HepG2 (cell line): ENCODE results near the gene CITED4. TPM values are rescaled to one million over a fixed set of nuclear protein-coding genes. Genes with fewer than 3 reads are reported as not detected.

ENCODE experiments used
- ATAC-seq: fragments of 200-7000 bp; cut with Tn5 transposase; 3 replicates; pipeline ENCODE4 v1.9.1; 2020; ENCODE audit warnings: mild to moderate bottlenecking, moderate library complexity
- BruUV-seq: library from RNA; stranded (reverse); fragments of 400-500 nt; replicated peaks from 2 replicates; lab custom pipeline; 2021; lab: Mats Ljungman, UMichigan
- CTCF ChIA-PET: fragments of 300-600 bp; formaldehyde crosslinking; extraction: SDS; loops from one replicate; lab custom pipeline; 2021; ENCODE audit warnings: low total read pairs, inconsistent platforms, low intra/inter-chr PET ratio; lab: Yijun Ruan, JAX
- POLR2A ChIA-PET: fragments of 350-600 bp; sonication (Branson Sonifier 250); formaldehyde crosslinking; loops from one replicate; lab custom pipeline; 2020; ENCODE audit warnings: antibody characterized with exemption, inconsistent platforms; lab: Yijun Ruan, JAX
- DNase-seq: peaks from one replicate; pipeline ENCODE4 v3.0.0-alpha.2; 2015; ENCODE audit warnings: low spot score
- FAIRE-seq: peaks from 3 replicates; lab custom pipeline; 2011; peaks lifted over from hg19 to GRCh38; lab: Jason Lieb, UNC
- H2AFZ ChIP-seq: one replicate; pipeline ENCODE4 v1.6.1; 2011; ENCODE audit warnings: low read length, inconsistent platforms
- H3K27ac ChIP-seq: fragments of 300-600 bp; 3 replicates; pipeline ENCODE4 v1.8.0; 2011; ENCODE audit warnings: mixed run types, mild to moderate bottlenecking, mixed read lengths, low read length, inconsistent platforms; ENCODE audit not compliant: insufficient read depth; ENCODE audit errors: extremely low read length
- H3K27me3 ChIP-seq, 2 experiments: fragments of 200-600 bp in 1 of 2; 2 replicates in 1 of 2; 3 replicates in 1 of 2; pipeline versions ENCODE4 v1.6.0 to v1.8.0; 2011; ENCODE audit warnings: low read length in 2 of 2, mild to moderate bottlenecking in 2 of 2, moderate library complexity in 2 of 2, inconsistent platforms in 1 of 2; ENCODE audit not compliant: insufficient read depth in 2 of 2, control insufficient read depth in 1 of 2
- H3K36me3 ChIP-seq, 2 experiments: fragments of 200-600 bp in 1 of 2; replicated peaks in 1 of 2; 2 replicates in 1 of 2; 3 replicates in 1 of 2; pipeline versions ENCODE4 v1.5.1 to v1.8.0; 2011; ENCODE audit warnings: low read length in 2 of 2, inconsistent platforms in 1 of 2; ENCODE audit not compliant: insufficient read depth in 2 of 2, control insufficient read depth in 1 of 2
- H3K4me1 ChIP-seq: 2 replicates; pipeline ENCODE4 v1.5.1; 2012; ENCODE audit warnings: low read length, inconsistent platforms; ENCODE audit not compliant: insufficient read depth
- H3K4me2 ChIP-seq: 2 replicates; pipeline ENCODE4 v1.6.0; 2011; ENCODE audit warnings: low read depth, low read length, inconsistent platforms
- H3K4me3 ChIP-seq, 3 experiments: fragments of 200-600 bp in 1 of 3; sonication (generic), shearing (Covaris generic) in 1 of 3; replicated peaks in 1 of 3; 2 replicates each; pipeline ENCODE4 v1.5.1; 2011 to 2016; ENCODE audit warnings: low read length in 3 of 3, inconsistent platforms in 2 of 3, low read depth in 2 of 3, mild to moderate bottlenecking in 2 of 3, control low read depth in 1 of 3, mixed read lengths in 1 of 3; ENCODE audit not compliant: insufficient read depth in 1 of 3
- H3K79me2 ChIP-seq: one replicate; pipeline ENCODE4 v1.6.1; 2011; ENCODE audit warnings: low read length, inconsistent platforms; ENCODE audit not compliant: insufficient read depth
- H3K9ac ChIP-seq: 2 replicates; pipeline ENCODE4 v1.6.0; 2011; ENCODE audit warnings: mild to moderate bottlenecking, low read depth, low read length, inconsistent platforms; ENCODE audit not compliant: insufficient read depth
- H3K9me3 ChIP-seq: 2 replicates; pipeline ENCODE4 v1.5.1; 2012; ENCODE audit warnings: mild to moderate bottlenecking, low read length
- H4K20me1 ChIP-seq: 2 replicates; pipeline ENCODE4 v1.6.0; 2011; ENCODE audit warnings: inconsistent platforms, mild to moderate bottlenecking, low read length, moderate library complexity; ENCODE audit not compliant: insufficient read depth
- BORCS8-MEF2B ChIP-seq: sonication (generic); formaldehyde crosslinking; IDR thresholded peaks from 2 replicates; pipeline ENCODE4 v1.8.0; 2022; ENCODE audit warnings: mild to moderate bottlenecking, missing genetic modification reagents
- NCOA5 ChIP-seq: sonication (generic); formaldehyde crosslinking; IDR thresholded peaks from 2 replicates; pipeline ENCODE4 v1.4.0; 2020; ENCODE audit warnings: missing genetic modification reagents
- RFX1 ChIP-seq: fragments of 450-650 bp; IDR thresholded peaks from 2 replicates; pipeline ENCODE4 v1.6.1; 2017
- SALL2 ChIP-seq: sonication (generic); formaldehyde crosslinking; IDR thresholded peaks from 2 replicates; pipeline ENCODE4 v1.8.1; 2023; ENCODE audit warnings: mild to moderate bottlenecking, missing genetic modification reagents, inconsistent platforms
- SAP130 ChIP-seq: IDR thresholded peaks from 2 replicates; pipeline ENCODE4 v1.6.1; 2016; ENCODE audit warnings: low read depth
- ZNF629 ChIP-seq: sonication (generic); formaldehyde crosslinking; conservative IDR thresholded peaks from 2 replicates; pipeline ENCODE4 v1.5.0; 2020; ENCODE audit warnings: missing genetic modification reagents
- WGBS: methylation state at CpG from one replicate; pipeline ENCODE4 v1.1.6; 2017; ENCODE audit warnings: low lambda C conversion rate; 5-methylcytosine and 5-hydroxymethylcytosine counted together
- in situ Hi-C: cut with HindIII; loops from 2 replicates; pipeline ENCODE4 v1.10.0; 2017; ENCODE audit warnings: low pct_unique_long_range_greater_than_20kb; ENCODE audit not compliant: extremely low pct_ligation_motif_present
- intact Hi-C: fragments of 100-400 bp; cut with micrococcal nuclease; formaldehyde crosslinking; loops from one replicate; pipeline ENCODE4 v1.10.0; 2022; ENCODE audit not compliant: unreplicated experiment
- polyA plus RNA-seq, 8 experiments: library from polyadenylated mRNA; depleted of rRNA in 3 of 8; stranded (reverse) in 7 of 8; unstranded in 1 of 8; fragments of >200 nt; fragmentation: Illumina TruSeq in 4 of 8; extraction: Trizol in 4 of 8; gene quantifications; 2 replicates each; pipeline versions ENCODE4 v1.2.1 to v1.2.3, GENCODE V29; 2011 to 2016; ENCODE audit warnings: low read depth in 4 of 8, missing spikeins in 1 of 8, mixed read lengths in 1 of 8; ENCODE audit not compliant: insufficient read depth in 1 of 8
- total RNA-seq, 5 experiments: library from RNA; depleted of rRNA; stranded (reverse); fragments of >200 nt; fragmentation: Illumina TruSeq; extraction: Trizol; gene quantifications; 2 replicates each; pipeline ENCODE4 v1.2.3, GENCODE V29; 2016; ENCODE audit warnings: low read depth in 1 of 5
- TF ChIP-seq, protein P1 (sequence below): sonication (generic); formaldehyde crosslinking; IDR thresholded peaks from 2 replicates; pipeline ENCODE4 v1.4.0; 2020; ENCODE audit warnings: mild to moderate bottlenecking, low read depth, missing genetic modification reagents
- TF ChIP-seq, protein P2 (sequence below): sonication (generic); formaldehyde crosslinking; IDR thresholded peaks from 2 replicates; pipeline ENCODE4 v1.9.0; 2022; ENCODE audit warnings: low read depth, missing genetic modification reagents
- TF ChIP-seq, protein P3 (sequence below): sonication (generic); formaldehyde crosslinking; IDR thresholded peaks from 2 replicates; pipeline ENCODE4 v1.4.0; 2020; ENCODE audit warnings: missing genetic modification reagents

CITED4 gene
- total and polyA plus RNA-seq, 2 of the 13 experiments (the other 11 are each of a cell fraction or from before 2014, with no cell fraction given): 1.5 to 9.9 TPM

DNA sequence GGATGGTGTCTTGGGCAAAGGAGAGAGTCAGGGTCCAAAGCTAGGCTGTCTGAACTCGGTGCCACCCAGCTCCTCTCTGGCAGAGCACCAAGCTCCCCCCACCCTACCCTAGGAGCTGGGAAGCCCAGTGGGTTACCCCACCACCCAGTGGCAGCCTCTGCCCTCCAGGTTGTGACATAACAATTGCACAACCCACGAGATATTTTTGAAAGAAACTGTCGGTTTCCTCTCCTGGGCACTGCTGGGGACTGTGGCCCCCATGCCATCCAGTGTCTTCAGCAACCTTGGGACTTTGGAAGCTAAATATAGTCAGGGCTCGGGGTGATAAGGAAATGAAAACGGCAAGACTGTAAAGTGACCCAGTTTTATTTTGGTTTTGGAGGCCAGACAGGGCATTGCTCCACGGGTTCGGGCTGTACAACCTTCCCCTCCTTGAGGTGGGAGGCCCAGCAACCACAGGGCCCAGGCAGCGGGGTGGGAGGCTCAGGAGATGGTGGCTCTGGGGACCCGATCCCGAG is 1.4 kb downstream of the CITED4 start (continued):
- TF ChIP-seq BORCS8-MEF2B (CRISPR knock-in tag) (no peak), RFX1 (no peak), SAP130 (CRISPR knock-in tag) (no peak), SALL2 (CRISPR knock-in tag) (no peak), NCOA5 (CRISPR knock-in tag) (no peak)
- TF ChIP-seq, protein P1, sequence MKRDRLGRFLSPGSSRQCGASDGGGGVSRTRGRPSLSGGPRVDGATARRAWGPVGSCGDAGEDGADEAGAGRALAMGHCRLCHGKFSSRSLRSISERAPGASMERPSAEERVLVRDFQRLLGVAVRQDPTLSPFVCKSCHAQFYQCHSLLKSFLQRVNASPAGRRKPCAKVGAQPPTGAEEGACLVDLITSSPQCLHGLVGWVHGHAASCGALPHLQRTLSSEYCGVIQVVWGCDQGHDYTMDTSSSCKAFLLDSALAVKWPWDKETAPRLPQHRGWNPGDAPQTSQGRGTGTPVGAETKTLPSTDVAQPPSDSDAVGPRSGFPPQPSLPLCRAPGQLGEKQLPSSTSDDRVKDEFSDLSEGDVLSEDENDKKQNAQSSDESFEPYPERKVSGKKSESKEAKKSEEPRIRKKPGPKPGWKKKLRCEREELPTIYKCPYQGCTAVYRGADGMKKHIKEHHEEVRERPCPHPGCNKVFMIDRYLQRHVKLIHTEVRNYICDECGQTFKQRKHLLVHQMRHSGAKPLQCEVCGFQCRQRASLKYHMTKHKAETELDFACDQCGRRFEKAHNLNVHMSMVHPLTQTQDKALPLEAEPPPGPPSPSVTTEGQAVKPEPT (CRISPR knock-in tag): no peak
- TF ChIP-seq, protein P2, sequence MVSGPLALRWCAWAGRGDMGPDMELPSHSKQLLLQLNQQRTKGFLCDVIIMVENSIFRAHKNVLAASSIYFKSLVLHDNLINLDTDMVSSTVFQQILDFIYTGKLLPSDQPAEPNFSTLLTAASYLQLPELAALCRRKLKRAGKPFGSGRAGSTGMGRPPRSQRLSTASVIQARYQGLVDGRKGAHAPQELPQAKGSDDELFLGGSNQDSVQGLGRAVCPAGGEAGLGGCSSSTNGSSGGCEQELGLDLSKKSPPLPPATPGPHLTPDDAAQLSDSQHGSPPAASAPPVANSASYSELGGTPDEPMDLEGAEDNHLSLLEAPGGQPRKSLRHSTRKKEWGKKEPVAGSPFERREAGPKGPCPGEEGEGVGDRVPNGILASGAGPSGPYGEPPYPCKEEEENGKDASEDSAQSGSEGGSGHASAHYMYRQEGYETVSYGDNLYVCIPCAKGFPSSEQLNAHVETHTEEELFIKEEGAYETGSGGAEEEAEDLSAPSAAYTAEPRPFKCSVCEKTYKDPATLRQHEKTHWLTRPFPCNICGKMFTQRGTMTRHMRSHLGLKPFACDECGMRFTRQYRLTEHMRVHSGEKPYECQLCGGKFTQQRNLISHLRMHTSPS (CRISPR knock-in tag): peak; percentile 76

DNA sequence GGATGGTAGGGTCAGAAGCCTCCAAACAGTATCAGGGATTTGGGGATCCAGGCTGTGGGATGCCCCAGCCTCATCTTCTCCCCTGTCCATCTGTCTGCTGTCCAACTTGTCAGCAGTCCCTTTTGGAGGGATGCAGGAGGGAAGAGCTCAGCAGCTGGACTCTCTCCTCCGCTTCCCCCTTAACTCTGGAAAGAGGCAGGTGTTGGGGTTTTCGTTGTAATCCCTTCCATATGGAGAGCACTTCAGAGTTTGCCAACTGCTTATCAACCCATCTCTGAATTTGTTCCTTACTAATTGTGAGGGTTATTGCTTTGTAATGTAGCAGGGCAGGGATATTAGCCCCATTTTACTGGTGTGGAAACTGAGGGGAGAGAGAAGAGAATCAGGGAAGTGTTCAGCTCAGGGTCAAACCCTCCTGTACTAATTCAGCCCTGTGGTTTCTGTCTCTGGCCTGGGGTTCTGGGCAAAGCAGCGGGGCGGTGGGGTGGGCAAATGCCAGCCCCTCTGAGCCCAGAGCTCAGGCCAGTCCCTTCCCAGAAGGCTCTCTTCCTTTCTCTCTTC is 3.2 kb downstream of the CITED4 start:
- no TSS peak for BruUV-seq
- POLR2A ChIA-PET: no interaction called here

More for the DNA sequence above, 3.2 kb downstream of the CITED4 start:
- TF ChIP-seq ZNF629 (CRISPR knock-in tag): peak; percentile 62
- TF ChIP-seq, protein P3, sequence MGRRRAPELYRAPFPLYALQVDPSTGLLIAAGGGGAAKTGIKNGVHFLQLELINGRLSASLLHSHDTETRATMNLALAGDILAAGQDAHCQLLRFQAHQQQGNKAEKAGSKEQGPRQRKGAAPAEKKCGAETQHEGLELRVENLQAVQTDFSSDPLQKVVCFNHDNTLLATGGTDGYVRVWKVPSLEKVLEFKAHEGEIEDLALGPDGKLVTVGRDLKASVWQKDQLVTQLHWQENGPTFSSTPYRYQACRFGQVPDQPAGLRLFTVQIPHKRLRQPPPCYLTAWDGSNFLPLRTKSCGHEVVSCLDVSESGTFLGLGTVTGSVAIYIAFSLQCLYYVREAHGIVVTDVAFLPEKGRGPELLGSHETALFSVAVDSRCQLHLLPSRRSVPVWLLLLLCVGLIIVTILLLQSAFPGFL: no peak
- TF ChIP-seq, all 625 proteins: peak for 1
- no peak overlapping the region for H3K4me3 ChIP-seq
- intact Hi-C loops (no loop called here), in situ Hi-C loops (no loop called here)
- no peak for DNase-seq
- no peak for FAIRE-seq
- H2AFZ ChIP-seq: no peak overlapping the region
- H4K20me1 ChIP-seq: no peaks in the 10 kb centered on the region
- H3K27me3 ChIP-seq: peaks cover 5 to 46% of the 10 kb centered on the region in 2 experiments; a peak in 4 of 5 replicates
- CTCF ChIA-PET: no interaction called here
- H3K4me1 ChIP-seq: peaks cover 24% of the 10 kb centered on the region
- no peak overlapping the region for H3K4me2 ChIP-seq
- 69% methylated on average over 4 of the region's 4 CpGs for WGBS
- no peaks in the 10 kb centered on the region for H3K9me3 ChIP-seq
- no peaks in the 10 kb centered on the region for H3K79me2 ChIP-seq
- ATAC-seq: no peak
- H3K36me3 ChIP-seq: no peaks in the 10 kb centered on the region
- no peak overlapping the region for H3K9ac ChIP-seq
- no peak overlapping the region for H3K27ac ChIP-seq
